T-cell (primary cell): ENCODE results near the gene CEP170B. TPM values are rescaled to one million over a fixed set of nuclear protein-coding genes. Genes with fewer than 3 reads are reported as not detected.
A peak's percentile ranks its signal among the peaks of the same experiment; 100 is the strongest.

ENCODE experiments used
- ATAC-seq, 4 experiments: fragments of 200-7000 bp in 3 of 4; fragments of 150-1000 bp in 1 of 4; cut with Tn5 transposase; replicated peaks in 1 of 4; 1 replicate in 3 of 4; 2 replicates in 1 of 4; pipeline ENCODE4 v1.10.0; 2021; ENCODE audit warnings: moderate library complexity in 3 of 4, mild to moderate bottlenecking in 2 of 4, moderate number of reproducible peaks in 1 of 4
- CTCF ChIA-PET, 2 donors: fragments of 300-600 bp; sonication (Branson Sonifier 250); formaldehyde crosslinking; loops; one replicate each; lab custom pipeline; 2022; ENCODE audit warnings: antibody characterized with exemption in 2 of 2; lab: Charles Lee
- POLR2A ChIA-PET, 2 donors: fragments of 300-600 bp; sonication (Branson Sonifier 250); formaldehyde crosslinking; loops; one replicate each; lab custom pipeline; 2022; ENCODE audit warnings: antibody characterized with exemption in 2 of 2; lab: Charles Lee
- DNase-seq, 35 experiments: peaks; one replicate each; pipeline versions ENCODE4 v3.0.0 to v3.0.0-alpha.2; 2013 to 2023
- H3K27ac ChIP-seq: one replicate; pipeline ENCODE4 v1.5.1; 2013; ENCODE audit warnings: low read length
- H3K27me3 ChIP-seq, 2 experiments: replicated peaks in 1 of 2; 1 replicate in 1 of 2; 2 replicates in 1 of 2; pipeline versions ENCODE4 v1.6.1 to v1.7.0; 2013; ENCODE audit warnings: low read length in 1 of 2, mixed read lengths in 1 of 2; ENCODE audit not compliant: control insufficient read depth in 2 of 2, insufficient read depth in 2 of 2; ENCODE audit errors: extremely low read depth in 1 of 2
- H3K36me3 ChIP-seq, 2 donors: 1 replicate in 1 of 2; 2 replicates in 1 of 2; pipeline versions ENCODE4 v1.6.1 to v1.7.0; 2013; ENCODE audit warnings: low read length in 1 of 2; ENCODE audit not compliant: control insufficient read depth in 2 of 2, insufficient read depth in 1 of 2; ENCODE audit errors: extremely low read depth in 1 of 2
- H3K4me1 ChIP-seq, 2 experiments: 1 replicate in 1 of 2; 2 replicates in 1 of 2; pipeline versions ENCODE4 v1.6.1 to v1.7.0; 2013; ENCODE audit warnings: low read length in 2 of 2, mixed read lengths in 1 of 2; ENCODE audit not compliant: insufficient read depth in 2 of 2, control insufficient read depth in 1 of 2; ENCODE audit errors: extremely low read depth in 1 of 2
- H3K4me3 ChIP-seq, 2 donors: 1 replicate in 1 of 2; 2 replicates in 1 of 2; pipeline versions ENCODE4 v1.5.1 to v1.7.0; 2013; ENCODE audit warnings: mild to moderate bottlenecking in 2 of 2, low read length in 1 of 2, moderate library complexity in 1 of 2; ENCODE audit not compliant: control insufficient read depth in 1 of 2; ENCODE audit errors: extremely low read depth in 1 of 2
- H3K9me3 ChIP-seq: 2 replicates; pipeline ENCODE4 v1.7.0; 2013
- H3K27ac Mint-ChIP-seq, 2 donors: one replicate each; pipeline ENCODE4 v1.8.0; 2020 to 2021; ENCODE audit warnings: mild to moderate bottlenecking in 2 of 2, mixed read lengths in 2 of 2
- H3K27me3 Mint-ChIP-seq, 2 donors: one replicate each; pipeline ENCODE4 v1.8.0; 2021 to 2022; ENCODE audit warnings: mixed read lengths in 2 of 2
- H3K36me3 Mint-ChIP-seq: one replicate; pipeline ENCODE4 v1.8.0; 2021; ENCODE audit warnings: mixed read lengths
- H3K4me1 Mint-ChIP-seq, 3 donors: one replicate each; pipeline ENCODE4 v1.8.0; 2020 to 2022; ENCODE audit warnings: mixed read lengths in 3 of 3, mild to moderate bottlenecking in 1 of 3
- H3K4me3 Mint-ChIP-seq, 3 donors: one replicate each; pipeline ENCODE4 v1.8.0; 2020 to 2022; ENCODE audit warnings: mild to moderate bottlenecking in 3 of 3, mixed read lengths in 3 of 3, moderate library complexity in 3 of 3
- H3K9me3 Mint-ChIP-seq, 3 donors: one replicate each; pipeline ENCODE4 v1.8.0; 2020 to 2022; ENCODE audit warnings: mixed read lengths in 3 of 3
- WGBS: methylation state at CpG from one replicate; pipeline ENCODE4 v1.1.5; 2013; ENCODE audit warnings: missing lambda C conversion rate; ENCODE audit not compliant: insufficient coverage; 5-methylcytosine and 5-hydroxymethylcytosine counted together
- total RNA-seq, 35 experiments: library from RNA in 6 of 35; stranded (reverse) in 6 of 35; fragments of 120-200 nt in 1 of 35; gene quantifications; one replicate each; pipeline versions ENCODE4 v1.2.1 to v1.2.4 and lab custom pipeline; 2013 to 2026

CEP170B gene
- total RNA-seq, 5 donors from 2014 or later (not counting 1 experiment from before 2014, with no cell fraction given): 2.8 to 11.2 (median 6.9) TPM

DNA sequence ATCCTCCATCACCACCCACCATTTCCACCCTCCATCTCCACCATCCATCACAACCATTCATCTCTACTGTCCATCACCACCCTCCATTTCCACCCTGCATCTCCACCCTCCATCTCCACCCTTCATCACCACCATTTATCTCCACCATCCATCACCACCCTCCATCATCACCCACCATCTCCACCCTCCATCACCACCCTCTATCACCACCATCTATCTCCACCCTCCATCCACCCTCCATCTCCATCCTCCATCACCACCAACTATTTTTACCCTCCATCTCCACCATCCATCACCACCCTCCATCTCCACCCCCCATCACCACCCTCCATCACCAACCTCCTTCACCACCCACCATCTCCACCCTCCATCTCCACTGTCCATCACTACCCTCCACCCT, 4.7 kb upstream of the CEP170B start:
- H3K27me3 Mint-ChIP-seq: no peaks in the 10 kb centered on the region
- Histone ChIP-seq H3K27me3 (peaks cover 0 to 19% of the 10 kb centered on the region in 2 experiments), H3K4me1 (peaks cover 0 to 10% of the 10 kb centered on the region in 2 experiments), H3K4me3 (no peak overlapping the region), H3K9me3 (no peaks in the 10 kb centered on the region), H3K36me3 (no peaks in the 10 kb centered on the region), H3K27ac (no peak overlapping the region)
- H3K4me3 Mint-ChIP-seq: no peak overlapping the region
- H3K27ac Mint-ChIP-seq: no peak overlapping the region
- no peaks in the 10 kb centered on the region for H3K9me3 Mint-ChIP-seq
- ChIA-PET POLR2A (no interaction called here), CTCF (no interaction called here)
- ATAC-seq: no peak
- peaks cover 0 to 5% (median 0%) of the 10 kb centered on the region in 3 donors for H3K4me1 Mint-ChIP-seq
- DNase-seq: no peak
- H3K36me3 Mint-ChIP-seq: no peaks in the 10 kb centered on the region

DNA sequence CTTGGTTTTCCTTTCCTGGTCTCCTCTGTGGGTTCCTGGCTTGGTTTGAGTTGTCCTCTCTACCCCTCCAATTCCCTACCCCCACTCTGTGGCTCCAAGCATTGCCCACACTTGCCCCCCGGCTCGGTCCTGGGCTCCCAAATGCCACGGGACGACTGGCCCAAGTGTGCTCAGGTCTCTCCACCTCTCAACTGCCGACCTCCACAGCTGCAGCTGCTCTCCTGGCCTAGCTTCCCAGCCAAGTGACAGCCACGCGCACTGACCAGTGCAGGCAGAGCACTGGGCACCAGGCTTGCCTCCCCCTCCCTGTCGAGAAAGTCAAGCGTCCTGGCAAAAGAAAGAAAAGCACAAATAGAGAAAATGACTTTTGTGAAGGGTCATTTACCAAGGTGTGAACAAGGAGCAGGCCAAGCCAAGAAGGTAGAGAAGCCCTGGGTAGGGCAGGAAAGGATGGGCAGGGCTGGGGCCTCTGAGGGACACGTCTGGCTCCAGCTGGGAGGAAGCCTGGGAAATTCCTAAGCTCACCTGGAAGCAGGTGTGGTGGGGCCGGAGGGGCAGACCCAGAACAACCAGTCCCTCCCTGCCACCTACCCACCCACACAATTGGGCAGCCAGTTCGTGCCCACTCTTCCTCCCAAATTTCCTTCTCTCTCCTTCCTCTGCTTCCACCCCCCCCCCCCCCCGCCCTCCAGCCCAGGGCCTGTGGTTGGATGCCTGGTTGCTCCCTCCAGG, 1.8 kb upstream of the CEP170B start:
- no peaks in the 10 kb centered on the region for H3K9me3 ChIP-seq
- no peak for DNase-seq
- CTCF ChIA-PET: no interaction called here
- Mint-ChIP-seq H3K4me3 (peak overlapping the region in 2 of 3 donors; percentile 49 to 55), H3K36me3 (no peaks in the 10 kb centered on the region), H3K9me3 (no peaks in the 10 kb centered on the region), H3K4me1 (peaks cover 2 to 11% (median 6%) of the 10 kb centered on the region in 3 donors), H3K27me3 (peaks cover 9% of the 10 kb centered on the region in 2 donors), H3K27ac (no peak overlapping the region)
- no peak for ATAC-seq
- H3K27ac ChIP-seq: no peak overlapping the region
- POLR2A ChIA-PET: interaction anchor here in 1 of 2 donors (0.7 kb wide), 1 partner anchor 301 kb away, joined by 3 read pairs; no protein-coding TSS in a partner anchor
- peaks cover 0 to 45% of the 10 kb centered on the region in 2 experiments for H3K27me3 ChIP-seq
- H3K4me1 ChIP-seq: peaks cover 0 to 18% of the 10 kb centered on the region in 2 experiments
- no peak overlapping the region for H3K4me3 ChIP-seq
- H3K36me3 ChIP-seq: no peaks in the 10 kb centered on the region
- WGBS: 74% methylated on average over 9 of the region's 13 CpGs

DNA sequence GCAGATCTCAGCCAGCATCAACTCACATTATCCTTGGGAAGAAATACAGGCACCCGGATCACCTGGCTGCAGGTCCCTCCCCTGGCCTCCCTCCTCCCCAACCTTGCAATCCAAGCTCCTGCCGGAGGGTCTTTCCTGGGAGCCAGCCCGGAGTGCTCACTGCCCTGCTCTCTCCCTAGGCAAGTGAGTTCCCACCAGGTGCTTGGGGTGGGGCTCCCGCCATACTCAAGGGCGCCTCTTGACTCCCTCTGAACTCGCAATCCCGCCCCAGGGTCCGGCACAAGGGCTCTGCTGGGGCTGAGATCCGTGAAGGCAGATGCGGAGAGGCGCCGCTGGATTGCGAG, 1.2 kb upstream of the CEP170B start:
- H3K9me3 ChIP-seq: no peaks in the 10 kb centered on the region
- Mint-ChIP-seq H3K27ac (no peak overlapping the region), H3K9me3 (no peaks in the 10 kb centered on the region), H3K4me3 (peak overlapping the region in 2 of 3 donors; percentile 49 to 55), H3K4me1 (peaks cover 2 to 11% (median 6%) of the 10 kb centered on the region in 3 donors), H3K36me3 (no peaks in the 10 kb centered on the region), H3K27me3 (peaks cover 9% of the 10 kb centered on the region in 2 donors)
- DNase-seq (no peak), ATAC-seq (no peak)
- peaks cover 0 to 18% of the 10 kb centered on the region in 2 experiments for H3K4me1 ChIP-seq
- H3K27me3 ChIP-seq: peaks cover 0 to 51% of the 10 kb centered on the region in 2 experiments
- ChIA-PET POLR2A (no interaction called here), CTCF (no interaction called here)
- H3K27ac ChIP-seq: no peak overlapping the region
- no peaks in the 10 kb centered on the region for H3K36me3 ChIP-seq
- no peak overlapping the region for H3K4me3 ChIP-seq
- WGBS: 10% methylated on average over 13 of the region's 13 CpGs

DNA sequence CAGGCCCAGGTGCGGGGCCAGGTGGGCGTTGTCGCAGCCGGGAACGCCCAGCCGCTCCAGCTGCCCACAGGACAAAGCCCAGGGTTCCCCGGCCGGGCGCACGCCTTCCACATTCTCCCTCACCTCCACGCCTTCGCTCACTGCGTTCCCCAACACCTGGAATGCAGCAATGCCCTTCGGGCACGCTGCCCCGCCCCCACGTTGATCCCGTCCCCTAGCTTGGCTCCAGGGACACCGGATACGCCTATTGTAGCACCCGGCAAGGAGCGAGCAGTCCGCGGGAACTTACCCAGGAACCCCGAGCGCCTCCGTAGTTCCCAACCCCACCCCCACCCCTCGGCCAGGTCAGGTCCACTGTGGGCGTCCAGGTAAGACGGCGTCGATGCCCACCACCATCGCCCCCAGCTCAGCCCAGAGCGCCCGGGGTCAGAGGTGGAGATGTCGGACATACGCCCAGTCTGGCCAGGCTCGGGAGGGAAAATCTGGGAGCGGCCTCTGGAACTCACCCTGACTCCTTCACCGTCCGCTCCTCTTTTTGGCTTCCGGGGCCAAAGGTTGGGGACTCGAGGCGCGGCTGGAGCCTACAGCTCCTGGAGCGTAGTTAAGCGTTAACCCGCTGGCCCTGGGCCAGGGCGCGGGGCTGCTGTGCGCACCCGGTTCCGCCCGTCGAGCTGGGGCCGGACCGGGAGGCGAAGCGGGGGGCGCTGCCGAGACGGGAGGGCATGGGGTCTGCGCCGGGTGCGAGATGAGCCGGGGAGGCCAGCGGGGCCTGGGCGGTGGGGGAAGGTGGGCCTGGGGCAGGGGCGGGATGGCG, 594 bp upstream of the CEP170B start:
- Histone ChIP-seq H3K27ac (no peak overlapping the region), H3K4me1 (peaks cover 0 to 18% of the 10 kb centered on the region in 2 experiments), H3K4me3 (peak overlapping the region; percentile 34 to 54), H3K36me3 (no peaks in the 10 kb centered on the region), H3K9me3 (no peaks in the 10 kb centered on the region), H3K27me3 (peaks cover 0 to 57% of the 10 kb centered on the region in 2 experiments)
- Mint-ChIP-seq H3K4me3 (peak overlapping the region; percentile 51 to 66 (median 55)), H3K36me3 (no peaks in the 10 kb centered on the region), H3K27me3 (peaks cover 9% of the 10 kb centered on the region in 2 donors), H3K27ac (peak overlapping the region in 1 of 2 donors; percentile 49), H3K4me1 (peaks cover 2 to 11% (median 6%) of the 10 kb centered on the region in 3 donors), H3K9me3 (no peaks in the 10 kb centered on the region)
- ChIA-PET CTCF (no interaction called here), POLR2A (interaction anchor here in 1 of 2 donors (0.6 kb wide), 1 partner anchor 39 kb away, joined by 3 read pairs; no protein-coding TSS in a partner anchor)
- 5% methylated on average over 56 of the region's 70 CpGs for WGBS
- peak in 4 of 35 experiments; percentile 6 to 37 (median 19) for DNase-seq
- ATAC-seq: peak in 3 of 4 experiments; percentile 5 to 21 (median 15)

DNA sequence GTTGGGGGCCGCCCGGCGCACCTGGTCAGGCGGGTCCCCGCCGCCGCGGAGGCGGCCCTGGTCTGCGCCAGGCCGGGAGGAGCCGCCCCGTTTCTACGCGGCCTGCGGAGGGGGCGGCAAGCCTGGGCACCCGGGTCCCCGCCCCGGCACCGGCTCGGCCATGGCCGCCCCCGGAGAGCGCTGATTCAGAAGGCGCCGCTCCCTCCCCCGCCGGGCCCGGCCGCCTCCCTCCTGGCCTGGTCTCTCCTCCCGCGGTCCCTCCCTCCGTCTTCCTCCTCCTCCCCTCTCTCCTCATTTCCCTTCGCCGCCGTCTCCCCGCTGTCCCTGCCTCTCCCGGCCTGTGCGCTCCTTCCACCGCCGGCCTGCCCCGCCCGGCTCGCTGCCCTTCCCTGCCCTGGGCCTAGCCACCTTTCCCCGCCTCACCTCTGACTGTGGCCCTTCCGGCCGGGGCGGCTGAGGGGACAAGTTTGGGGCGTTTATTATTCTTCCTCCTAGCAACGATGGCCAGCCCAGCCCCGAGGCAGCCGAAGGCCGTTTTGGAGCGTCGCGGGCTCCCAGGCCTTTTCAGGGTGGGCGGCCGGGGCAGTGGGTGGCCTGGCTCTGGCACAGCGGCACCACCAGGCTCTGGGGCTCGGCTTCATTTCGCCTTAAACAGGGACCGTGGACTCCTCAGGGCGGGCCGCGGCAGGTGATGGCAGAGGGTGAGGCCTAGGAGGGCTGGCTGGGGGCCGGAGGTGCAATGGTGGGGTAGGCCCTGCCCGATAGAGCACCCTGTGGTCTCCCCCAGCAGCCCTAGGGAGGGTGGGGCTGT, 768 bp downstream of the CEP170B start:
- Histone ChIP-seq H3K27me3 (peaks cover 0 to 62% of the 10 kb centered on the region in 2 experiments), H3K4me1 (peaks cover 0 to 18% of the 10 kb centered on the region in 2 experiments), H3K4me3 (peak overlapping the region; percentile 26 to 35), H3K27ac (no peak overlapping the region), H3K36me3 (no peaks in the 10 kb centered on the region), H3K9me3 (no peaks in the 10 kb centered on the region)
- CTCF ChIA-PET: interaction anchor here in 1 of 2 donors (0.5 kb wide), 1 partner anchor 39 kb away, joined by 5 read pairs; no protein-coding TSS in a partner anchor
- ATAC-seq: peak; percentile 31 to 59 (median 48)
- DNase-seq: peak in 3 of 35 experiments; percentile 9 to 28 (median 16)
- POLR2A ChIA-PET: no interaction called here
- H3K27me3 Mint-ChIP-seq: peaks cover 9% of the 10 kb centered on the region in 2 donors
- H3K36me3 Mint-ChIP-seq: no peaks in the 10 kb centered on the region
- no peaks in the 10 kb centered on the region for H3K9me3 Mint-ChIP-seq
- no peak overlapping the region for H3K27ac Mint-ChIP-seq
- H3K4me1 Mint-ChIP-seq: peaks cover 2 to 11% (median 6%) of the 10 kb centered on the region in 3 donors
- peak overlapping the region; percentile 50 to 73 (median 56) for H3K4me3 Mint-ChIP-seq
- WGBS: 12% methylated on average over 62 of the region's 68 CpGs
